NCI-H146 treated with DMSO at 0.1 percent for 48 hours (cell line): ENCODE measurements around the gene COBLL1.
"Not testable (repeated sequence)": the region's sequence is repeated elsewhere in the genome, so short reads cannot be mapped to it uniquely, and the experiment has no call there.

ENCODE experiments used
- DNase-seq: peaks from one replicate; lab custom pipeline; 2025; ENCODE audit not compliant: unreplicated experiment; lab: John Stamatoyannopoulos, UW

Gene COBLL1

GRCh38 chr2:164719996-164720941 lies 121.4 kb downstream of the COBLL1 start:
- DNase-seq, result no peak

- DNase-seq, result no peak
Measured at GRCh38 chr2:164717000-164717803, 124.4 kb downstream of the COBLL1 start.

DNA sequence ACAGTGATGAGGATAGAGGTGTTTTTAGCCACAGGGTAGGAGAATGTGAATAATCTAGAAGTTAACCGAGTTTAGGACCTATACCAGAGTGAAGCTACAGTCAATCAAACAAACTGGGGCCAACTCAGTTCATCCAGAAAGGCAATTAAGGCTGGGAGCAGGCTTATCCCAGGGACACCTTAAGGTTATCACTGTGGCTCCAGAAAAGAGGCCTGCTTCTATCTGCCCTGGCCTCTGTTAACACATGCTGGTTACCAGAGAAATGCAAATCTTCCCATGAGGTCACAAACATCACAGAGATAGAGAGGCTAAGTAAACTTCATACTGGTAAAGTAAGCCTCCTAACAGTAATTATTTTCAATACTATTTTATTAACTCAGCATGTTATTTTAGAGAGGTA lies 127.2 kb downstream of the COBLL1 start:
- DNase-seq, result no peak

DNA sequence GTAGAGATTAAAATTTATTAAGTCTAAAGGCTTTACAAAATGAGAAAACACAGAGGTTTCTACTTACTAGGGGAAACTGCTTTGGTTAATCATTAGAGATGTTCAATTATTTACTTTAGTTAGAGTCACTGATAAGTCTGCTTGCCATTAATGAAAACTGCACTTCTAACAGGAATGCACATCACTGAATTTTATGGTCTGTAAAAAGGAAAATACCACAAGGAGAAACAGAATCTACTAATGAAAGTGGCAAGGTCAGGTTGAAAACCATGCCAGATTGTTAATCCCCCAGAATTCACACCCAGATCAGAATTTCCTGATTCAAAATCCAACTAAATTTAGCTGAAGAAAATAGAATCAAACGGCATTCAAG lies 129.9 kb downstream of the COBLL1 start:
- no peak for DNase-seq

GRCh38 chr2:164710837-164711765 lies 130.5 kb downstream of the COBLL1 start:
- no peak for DNase-seq

DNA sequence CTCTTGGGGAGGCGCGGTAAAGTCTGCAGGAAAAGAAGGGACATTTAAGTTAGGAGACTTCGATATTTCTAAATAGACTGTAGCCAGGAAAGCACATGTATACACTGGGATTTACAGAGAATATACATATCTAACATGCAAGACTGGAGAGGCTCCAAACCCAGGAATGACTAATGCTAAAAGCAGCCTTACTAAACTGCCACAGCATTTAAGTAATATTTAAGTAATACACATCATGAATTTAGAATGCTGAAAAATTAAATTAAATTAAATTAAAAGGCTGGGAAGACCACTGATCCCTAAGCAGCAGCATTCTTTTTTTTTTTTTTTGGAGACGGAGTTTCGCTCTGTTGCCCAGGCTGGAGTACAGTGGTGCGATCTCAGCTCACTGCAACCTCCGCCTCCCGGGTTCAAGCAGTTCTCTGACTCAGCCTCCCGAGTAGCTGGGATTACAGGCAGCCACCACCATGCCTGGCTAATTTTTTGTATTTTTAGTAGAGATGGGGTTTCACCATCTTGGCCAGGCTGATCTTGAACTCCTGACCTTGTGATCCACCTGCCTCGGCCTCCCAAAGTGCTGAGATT lies 131.3 kb downstream of the COBLL1 start:
- DNase-seq, result not testable (repeated sequence)

GRCh38 chr2:164706522-164706921 lies 135.1 kb downstream of the COBLL1 start:
- DNase-seq, result no peak

- DNase-seq, result no peak
Measured at GRCh38 chr2:164705412-164706167, 136.0 kb downstream of the COBLL1 start.

GRCh38 chr2:164703915-164704706 lies 137.5 kb downstream of the COBLL1 start:
- no peak for DNase-seq

DNA sequence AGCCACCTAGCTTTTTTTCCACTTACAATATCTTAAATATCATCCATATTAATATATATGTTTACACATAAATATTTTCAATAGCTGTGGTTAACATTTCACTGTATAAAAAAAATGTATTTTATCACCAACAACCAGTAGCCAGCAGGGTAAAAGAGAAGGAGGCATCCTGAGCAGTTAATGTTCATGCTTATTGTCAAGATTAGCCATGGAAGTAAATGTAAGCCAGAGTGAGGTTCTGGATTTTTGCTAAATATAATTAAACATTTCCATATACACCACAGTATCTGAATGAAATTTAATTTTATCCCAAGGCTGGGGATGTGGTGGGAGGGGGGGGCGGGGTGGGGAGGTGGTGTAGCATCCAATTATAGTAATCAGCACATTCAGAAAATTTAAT lies 140.1 kb downstream of the COBLL1 start:
- no peak for DNase-seq

GRCh38 chr2:164700390-164700789 lies 141.2 kb downstream of the COBLL1 start:
- DNase-seq, result no peak

DNA sequence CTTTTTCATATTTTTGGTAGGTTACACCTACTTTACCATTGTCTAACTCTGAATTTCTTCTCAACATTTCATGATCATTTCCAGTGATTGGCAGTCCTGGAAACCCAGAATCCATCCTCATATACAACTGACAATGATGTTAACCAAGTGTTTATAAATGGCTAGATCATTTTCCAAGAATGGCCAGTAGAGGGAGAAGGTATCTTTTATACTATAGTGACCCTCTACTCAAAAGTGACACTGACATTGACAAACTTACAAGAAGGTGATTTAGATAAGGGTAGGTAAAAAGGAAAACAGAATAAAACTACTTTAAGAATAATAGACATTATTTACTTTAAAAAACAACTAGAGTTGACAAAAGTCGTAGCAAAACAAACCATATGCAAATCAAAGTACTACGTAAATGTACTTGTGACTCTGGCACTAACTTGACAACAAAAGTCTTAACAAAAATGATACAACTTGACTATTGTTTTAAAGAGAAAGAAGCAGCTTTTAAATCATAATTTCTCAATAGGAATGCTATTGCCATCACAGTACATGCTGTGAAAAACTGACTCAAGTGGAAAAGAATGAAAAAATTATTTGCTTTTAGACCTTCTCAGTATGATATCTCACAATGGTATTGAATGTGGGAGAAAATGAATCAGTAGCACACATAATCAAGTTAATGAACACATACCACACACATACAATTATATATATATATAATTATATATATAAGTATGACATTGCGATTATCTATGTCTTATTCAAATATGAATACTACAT lies 143.7 kb downstream of the COBLL1 start:
- no peak for DNase-seq

DNA sequence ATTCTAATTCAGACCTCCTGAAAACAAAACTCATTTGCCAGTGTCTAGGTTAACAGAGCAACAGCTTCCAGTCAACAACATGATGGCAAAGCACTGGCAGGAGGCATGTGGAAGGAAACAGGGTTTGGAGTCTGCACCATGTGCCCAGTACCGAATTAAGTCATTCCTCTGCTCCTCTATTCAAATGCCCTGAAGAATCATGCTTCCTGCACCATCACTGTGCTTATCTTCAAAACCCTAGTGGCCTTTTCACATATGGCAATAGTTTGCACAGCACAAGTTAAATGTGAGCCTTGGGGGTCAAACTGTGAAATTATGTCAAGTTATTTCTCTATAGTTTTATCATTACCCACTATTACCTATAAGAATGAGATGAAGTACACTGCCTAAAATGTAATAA lies 145.0 kb downstream of the COBLL1 start:
- DNase-seq, result no peak

GRCh38 chr2:164694275-164694695 lies 147.3 kb downstream of the COBLL1 start:
- DNase-seq, result no peak

DNA sequence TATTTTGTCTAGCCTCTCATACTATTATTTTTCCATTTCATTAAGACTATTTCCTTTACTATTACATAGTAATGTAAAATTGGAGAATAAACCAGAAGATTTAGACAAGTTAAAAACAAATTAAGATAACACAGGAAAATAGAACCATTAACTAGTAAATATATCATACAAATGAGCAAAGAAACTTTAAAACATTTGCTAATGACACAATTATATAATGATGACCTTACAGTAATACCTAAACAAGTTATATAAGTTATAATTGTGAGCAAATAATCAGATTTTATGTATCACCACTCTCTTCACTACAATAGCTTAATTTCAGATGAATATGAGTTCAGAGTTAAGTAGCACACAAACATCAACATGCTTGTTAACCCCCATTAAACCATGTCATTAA lies 147.8 kb downstream of the COBLL1 start:
- DNase-seq, result no peak

- DNase-seq, result no peak
Measured at GRCh38 chr2:164693390-164693789, 148.2 kb downstream of the COBLL1 start.

DNA sequence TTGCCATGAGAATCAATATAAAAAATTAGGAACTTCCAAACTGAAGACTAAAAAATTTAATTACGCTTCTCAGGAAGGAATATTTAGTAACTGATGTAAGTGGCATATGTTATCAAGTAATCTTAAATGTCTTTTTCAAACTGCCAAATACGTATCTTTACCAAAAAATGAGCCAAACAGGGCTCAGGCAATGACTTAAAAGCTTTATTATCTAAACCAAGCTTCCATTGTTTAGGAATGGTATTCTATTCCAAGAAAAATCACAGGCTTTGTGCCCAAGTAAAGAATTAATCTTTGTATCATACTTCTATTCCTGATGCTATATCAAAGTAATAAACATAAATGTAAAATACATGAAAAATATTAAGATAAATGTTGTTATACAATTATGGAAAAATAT lies 148.7 kb downstream of the COBLL1 start:
- no peak for DNase-seq

DNA sequence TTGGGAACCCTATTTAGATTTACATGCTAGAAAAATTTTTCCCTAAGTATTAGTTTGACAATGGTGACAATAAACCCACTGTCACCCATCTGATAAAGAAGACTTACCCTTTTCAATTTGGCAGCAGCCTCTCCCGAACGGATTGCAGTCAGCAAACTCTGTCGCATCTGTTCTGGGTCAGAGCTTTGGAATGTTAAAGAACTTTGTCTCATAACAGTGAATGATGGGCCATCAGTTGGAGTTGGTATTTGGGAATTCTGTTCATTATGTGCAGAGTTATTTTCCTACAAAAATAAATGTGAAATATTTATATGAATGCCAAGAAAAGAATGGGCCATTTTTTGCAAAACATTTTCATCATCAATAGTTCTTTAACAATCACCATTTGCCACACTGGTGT lies 149.5 kb downstream of the COBLL1 start:
- no peak for DNase-seq
